GM21576 (cell line): ENCODE results near the gene NMNAT3.

Experiments used
- ATAC-seq: cut with Tn5 transposase; IDR thresholded peaks from one replicate; pipeline ENCODE4 v1.9.1; 2021; ENCODE audit warnings: mild to moderate bottlenecking, moderate library complexity; ENCODE audit not compliant: unreplicated experiment

The NMNAT3 gene

GRCh38 chr3:139523718-139524117, 154.1 kb downstream of the NMNAT3 start:
- ATAC-seq, result no peak

DNA sequence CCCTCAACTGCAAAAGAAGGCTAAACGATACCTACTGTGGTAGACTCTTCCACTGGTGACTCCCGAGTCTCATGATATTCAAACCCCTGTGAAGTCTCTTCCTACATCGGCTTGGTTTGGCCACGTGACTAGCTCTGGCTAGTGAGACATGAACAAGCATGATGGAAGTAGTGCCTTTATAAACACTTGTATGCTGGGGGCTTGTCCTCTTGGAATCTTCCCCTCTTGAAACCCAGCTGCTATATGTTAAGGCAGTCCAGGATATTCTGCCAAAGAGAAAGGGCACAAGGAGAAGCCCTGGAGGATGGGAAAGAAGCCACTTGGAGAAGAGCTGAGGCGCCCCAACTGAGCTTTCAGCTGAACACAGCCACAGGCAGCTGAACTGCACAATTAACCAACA, 154.6 kb downstream of the NMNAT3 start:
- no peak for ATAC-seq

DNA sequence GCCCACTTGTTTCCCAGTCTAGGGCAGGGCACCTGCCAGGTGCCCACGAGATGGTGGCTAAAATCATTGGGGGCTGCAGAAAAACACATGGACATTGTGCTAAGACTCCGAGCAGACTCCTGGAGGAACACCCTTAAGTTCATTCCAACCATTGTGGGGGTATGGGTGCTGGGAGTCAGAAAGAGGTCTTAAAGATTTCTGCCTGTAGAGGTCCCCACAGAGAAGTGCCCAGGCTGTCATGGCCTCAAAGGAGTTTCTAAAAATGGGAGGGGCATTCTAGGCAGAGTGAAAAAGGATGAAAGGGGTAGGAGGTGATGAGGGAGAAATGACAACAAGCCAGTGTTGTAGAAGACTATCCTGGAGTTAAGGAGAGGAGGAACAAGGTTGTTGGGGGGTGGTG, 155.4 kb downstream of the NMNAT3 start:
- no peak for ATAC-seq

DNA sequence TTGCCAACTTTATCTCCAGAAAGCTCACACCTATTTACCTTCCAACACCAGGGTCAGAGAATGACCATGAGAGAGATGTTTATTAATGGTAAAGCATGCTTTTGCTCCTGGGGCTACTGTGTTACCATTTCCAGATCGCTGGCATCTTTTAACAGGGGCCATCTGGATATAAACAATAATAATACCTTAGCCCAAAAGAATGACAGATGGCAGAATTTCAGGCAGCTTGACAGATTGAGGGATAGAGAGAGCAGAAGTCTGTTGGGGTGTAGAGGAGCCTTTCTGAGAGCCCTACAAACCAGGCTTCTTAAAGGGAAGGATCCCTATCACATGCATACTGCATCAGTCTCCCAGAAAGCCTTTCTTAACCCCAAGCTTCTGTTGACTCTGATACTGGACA, 156.0 kb downstream of the NMNAT3 start:
- ATAC-seq, result no peak

DNA sequence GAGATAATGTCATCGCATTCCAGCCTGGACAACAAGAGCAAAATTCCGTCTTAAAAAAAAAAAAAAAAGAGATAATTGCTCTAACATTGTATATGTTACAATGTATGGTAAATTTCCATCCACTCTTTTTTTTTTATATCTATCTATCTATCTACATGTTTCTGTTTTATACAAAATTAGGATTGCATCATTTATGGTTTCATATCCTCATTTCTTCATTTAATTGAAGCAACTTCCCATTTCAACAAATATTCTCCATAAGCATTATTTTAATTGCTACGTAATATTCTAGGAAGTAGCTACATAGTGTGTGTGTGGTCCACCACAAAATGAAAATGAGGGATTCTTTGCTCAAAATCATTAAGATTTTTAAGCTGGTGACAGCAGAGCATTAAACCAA, 156.6 kb downstream of the NMNAT3 start:
- no peak for ATAC-seq

GRCh38 chr3:139519998-139520737, 157.6 kb downstream of the NMNAT3 start:
- no peak for ATAC-seq

DNA sequence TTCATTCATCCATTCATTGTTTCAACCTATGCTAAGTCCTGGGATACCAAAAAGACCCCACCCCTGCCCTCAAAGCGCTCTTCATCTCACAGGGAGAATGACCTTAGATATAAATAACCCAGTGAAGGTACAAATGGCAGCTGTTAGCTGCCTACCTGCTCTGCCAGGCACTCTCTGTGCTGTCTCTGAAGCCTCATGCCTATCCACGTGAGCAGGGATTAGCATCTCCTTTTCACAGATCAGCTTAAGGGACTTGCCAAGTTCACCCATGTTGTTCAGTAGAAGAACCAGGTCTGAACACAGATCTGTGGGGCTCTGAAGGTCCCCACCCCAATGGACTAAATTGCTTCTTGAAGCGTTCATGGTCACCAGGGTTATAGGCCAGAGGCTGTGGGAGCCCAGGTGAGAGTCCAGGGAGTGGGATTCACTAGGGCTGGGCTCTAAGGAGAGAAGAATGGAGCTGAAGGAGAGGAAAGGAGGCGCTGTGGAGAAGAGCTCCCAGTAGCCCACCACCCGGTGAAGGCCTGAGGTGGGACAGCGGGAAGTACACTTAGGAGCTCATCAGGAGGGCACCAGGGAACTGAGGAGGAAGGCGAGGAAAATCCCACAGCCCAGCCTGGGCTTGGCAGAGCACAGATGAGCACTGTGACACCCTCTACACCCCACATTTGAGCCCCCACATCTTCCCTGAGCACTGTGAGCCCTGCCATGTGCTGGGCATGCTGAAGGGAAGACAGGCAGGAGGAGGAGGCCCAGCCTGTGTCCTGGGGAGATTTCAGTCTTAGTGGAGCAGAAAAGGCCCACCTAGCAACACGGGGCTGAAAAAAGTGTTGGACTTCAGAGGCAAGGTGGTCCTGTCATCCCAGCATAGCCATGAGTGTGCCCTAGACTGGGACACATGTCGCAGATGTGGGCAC, 158.6 kb downstream of the NMNAT3 start:
- no peak for ATAC-seq

DNA sequence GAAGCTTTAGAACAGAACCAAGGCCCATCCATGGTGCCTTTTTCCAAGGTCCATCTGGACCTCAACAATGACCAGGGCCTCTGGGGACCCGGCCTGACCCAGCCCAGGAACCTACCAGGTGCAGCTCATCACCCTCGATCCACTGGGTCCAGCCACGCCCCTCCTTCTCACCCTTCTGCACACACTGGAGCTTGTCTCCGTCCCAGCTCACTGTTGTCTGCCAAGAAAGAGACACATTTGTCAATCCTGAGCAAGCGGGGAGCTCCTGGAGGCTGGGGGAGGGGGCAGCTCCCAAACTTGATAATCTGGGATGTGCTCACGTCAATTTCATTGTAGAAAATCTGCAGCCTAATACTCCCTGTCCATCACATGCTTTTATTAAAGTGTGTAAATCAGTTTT, 159.5 kb downstream of the NMNAT3 start:
- ATAC-seq, result no peak

DNA sequence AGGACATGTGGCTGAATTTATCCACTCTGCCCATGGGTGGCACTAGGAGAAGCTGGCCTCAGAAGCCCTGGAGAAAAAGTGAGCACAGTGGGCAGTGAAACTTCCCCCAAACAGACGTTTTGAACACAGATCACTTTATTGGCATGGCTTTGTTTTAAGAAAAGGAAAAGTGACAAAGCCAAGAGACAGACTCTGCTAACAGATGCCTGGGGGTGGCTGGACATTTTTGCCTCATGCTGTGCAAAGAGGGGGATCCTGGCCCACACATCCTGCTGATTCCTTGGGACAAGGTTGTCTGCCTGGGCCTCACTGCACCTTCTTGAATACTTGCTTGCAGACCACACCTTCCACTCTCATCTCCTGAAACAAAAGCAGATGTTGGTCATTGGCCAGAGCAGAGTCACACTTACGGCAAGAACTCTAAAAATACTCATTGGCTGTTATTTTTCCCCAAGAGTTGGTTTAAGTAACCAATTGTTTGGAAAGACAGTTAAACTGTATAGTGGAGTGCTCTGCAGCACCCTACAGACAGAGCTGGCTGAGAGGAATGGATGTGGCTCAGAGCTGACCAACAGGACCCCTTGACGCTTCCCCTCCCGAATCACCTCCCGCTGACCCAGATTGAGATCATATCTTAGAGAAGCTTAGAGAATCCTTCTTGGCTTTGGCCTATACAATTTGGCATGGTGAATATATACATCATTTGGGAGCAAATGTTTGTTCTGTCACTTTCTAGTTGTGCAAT, 160.3 kb downstream of the NMNAT3 start:
- no peak for ATAC-seq

DNA sequence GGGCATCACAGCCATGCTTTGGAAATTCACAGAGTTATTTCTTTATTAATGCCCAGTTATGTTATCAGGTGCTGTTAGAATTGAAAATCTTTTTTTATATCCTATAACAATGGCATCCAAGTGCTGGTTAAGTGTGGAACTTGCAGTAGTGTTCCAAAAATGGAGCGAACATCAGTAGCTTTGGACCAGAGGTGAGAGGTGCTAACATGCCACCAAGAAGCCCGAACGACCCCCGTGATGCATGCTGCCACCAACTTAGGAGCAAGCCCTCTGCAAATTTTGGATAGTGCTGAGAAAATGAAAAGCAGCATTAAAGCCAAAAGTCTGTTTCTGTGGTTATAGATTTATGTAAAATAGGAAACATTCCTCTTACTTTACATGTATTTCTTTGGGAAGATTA, 163.0 kb downstream of the NMNAT3 start:
- no peak for ATAC-seq
